Measurements from ENCODE around the gene RAB5IF.

The RAB5IF gene

DNA sequence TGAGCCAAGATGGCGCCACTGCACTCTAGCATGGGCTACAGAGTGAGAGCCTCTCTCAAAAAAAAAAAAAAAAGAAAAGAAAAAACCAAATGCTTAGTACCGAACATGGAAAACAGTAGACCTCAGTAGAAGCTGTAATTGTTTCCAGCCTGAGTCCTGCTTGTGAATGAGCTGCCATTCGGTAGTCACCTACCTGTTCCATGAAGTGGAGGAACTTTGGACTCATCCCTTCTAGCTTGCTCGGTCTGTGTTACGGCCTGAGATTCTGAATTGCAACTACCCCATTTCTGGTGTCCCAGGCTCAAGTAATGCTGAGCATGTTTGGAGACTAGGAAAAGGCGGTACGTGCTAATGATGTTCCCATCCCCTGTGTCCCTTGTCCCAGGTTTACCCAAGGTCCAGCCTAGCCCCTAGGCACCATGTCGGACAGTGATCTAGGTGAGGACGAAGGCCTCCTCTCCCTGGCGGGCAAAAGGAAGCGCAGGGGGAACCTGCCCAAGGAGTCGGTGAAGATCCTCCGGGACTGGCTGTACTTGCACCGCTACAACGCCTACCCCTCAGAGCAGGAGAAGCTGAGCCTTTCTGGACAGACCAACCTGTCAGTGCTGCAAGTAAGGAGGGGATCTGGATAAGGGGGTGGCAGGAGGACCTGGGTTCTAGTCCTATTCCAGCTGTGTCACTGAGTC is 27.1 kb upstream of the RAB5IF start:
- H3K4me3 ChIP-seq (ENCODE audit: low read length) = no peak overlapping the region
- no peak for DNase-seq (ENCODE audit: low read depth)
- TF ChIP-seq, protein P1, sequence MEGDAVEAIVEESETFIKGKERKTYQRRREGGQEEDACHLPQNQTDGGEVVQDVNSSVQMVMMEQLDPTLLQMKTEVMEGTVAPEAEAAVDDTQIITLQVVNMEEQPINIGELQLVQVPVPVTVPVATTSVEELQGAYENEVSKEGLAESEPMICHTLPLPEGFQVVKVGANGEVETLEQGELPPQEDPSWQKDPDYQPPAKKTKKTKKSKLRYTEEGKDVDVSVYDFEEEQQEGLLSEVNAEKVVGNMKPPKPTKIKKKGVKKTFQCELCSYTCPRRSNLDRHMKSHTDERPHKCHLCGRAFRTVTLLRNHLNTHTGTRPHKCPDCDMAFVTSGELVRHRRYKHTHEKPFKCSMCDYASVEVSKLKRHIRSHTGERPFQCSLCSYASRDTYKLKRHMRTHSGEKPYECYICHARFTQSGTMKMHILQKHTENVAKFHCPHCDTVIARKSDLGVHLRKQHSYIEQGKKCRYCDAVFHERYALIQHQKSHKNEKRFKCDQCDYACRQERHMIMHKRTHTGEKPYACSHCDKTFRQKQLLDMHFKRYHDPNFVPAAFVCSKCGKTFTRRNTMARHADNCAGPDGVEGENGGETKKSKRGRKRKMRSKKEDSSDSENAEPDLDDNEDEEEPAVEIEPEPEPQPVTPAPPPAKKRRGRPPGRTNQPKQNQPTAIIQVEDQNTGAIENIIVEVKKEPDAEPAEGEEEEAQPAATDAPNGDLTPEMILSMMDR (IDR thresholded peaks at IDR 0.05; ENCODE audit: insufficient read depth, low read depth, low read length, missing control alignments) = no peak

DNA sequence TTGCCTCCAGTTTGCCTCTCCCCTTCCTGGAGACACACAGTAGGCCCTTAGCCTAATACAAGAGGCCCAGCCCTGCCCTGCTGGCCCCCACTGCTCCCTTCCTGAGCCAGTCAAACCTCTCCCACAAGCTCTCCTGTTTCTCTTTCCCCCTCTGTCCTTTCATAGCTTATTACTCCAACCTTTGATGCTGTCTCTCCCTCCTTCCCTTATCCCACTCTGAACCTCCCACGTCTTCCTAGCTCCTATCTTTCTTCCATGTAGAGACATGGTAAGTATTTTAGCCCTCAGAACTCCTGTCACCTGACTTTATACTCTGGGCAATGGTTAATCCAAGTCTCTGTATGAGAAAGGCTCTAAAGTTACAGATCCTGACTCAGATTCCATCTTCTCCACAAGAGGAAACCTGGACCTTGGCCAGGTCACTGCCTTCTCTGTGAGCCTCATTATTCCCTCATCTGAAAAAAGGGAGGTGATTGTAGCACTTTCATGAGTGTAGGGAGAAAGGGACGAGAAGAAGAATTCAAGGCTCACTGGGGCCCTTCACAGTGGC is 25.5 kb upstream of the RAB5IF start:
- TF ChIP-seq, protein P1 (IDR thresholded peaks at IDR 0.05; ENCODE audit: insufficient read depth, low read depth, low read length, missing control alignments) = no peak
- DNase-seq (ENCODE audit: low read depth) = no peak
- no peak overlapping the region for H3K4me3 ChIP-seq (ENCODE audit: low read length)

DNA sequence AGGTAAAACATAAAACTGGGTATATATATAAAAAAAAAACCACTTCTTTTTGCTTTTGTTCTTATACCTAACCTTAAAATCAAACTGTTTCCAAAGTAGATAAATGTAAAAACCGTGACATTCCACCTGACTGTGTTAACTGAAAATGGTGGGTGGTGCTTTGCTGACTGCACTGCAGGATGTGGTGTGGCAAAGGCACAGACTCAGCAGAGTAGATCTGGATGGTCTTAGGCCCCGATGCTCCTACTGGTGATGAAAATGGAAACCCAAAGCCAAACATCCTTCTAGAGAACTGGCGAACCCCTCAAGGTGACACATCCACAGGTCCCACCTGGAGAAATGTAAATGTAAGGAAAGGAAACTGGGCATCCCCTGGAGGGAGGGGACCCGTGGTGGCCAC is 23.3 kb upstream of the RAB5IF start:
- no peak overlapping the region for H3K4me3 ChIP-seq (ENCODE audit: low read length)
- TF ChIP-seq, protein P1 (IDR thresholded peaks at IDR 0.05; ENCODE audit: insufficient read depth, low read depth, low read length, missing control alignments) = no peak
- DNase-seq (ENCODE audit: low read depth) = no peak

DNA sequence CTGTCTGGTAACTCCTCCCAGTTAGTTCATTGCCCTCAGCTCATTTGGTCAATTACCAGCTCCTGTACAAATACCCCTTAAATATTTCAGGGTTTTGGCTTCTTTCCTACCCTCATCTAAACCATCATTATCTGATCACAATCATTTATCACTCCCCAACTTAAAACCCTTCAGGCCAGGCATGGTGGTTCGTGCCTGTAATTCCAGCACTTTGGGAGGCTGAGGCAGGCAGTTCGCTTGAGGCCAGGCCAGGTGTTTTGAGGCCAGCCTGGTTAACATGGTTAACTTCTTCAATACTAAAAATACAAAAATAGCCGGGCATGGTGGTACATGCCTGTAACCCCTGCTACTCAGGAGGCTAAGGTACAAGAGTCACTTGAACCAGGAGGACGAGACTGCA is 22.8 kb upstream of the RAB5IF start:
- TF ChIP-seq, protein P1 (IDR thresholded peaks at IDR 0.05; ENCODE audit: insufficient read depth, low read depth, low read length, missing control alignments) = no peak
- H3K4me3 ChIP-seq (ENCODE audit: low read length) = no peak overlapping the region
- DNase-seq (ENCODE audit: low read depth) = no peak

DNA sequence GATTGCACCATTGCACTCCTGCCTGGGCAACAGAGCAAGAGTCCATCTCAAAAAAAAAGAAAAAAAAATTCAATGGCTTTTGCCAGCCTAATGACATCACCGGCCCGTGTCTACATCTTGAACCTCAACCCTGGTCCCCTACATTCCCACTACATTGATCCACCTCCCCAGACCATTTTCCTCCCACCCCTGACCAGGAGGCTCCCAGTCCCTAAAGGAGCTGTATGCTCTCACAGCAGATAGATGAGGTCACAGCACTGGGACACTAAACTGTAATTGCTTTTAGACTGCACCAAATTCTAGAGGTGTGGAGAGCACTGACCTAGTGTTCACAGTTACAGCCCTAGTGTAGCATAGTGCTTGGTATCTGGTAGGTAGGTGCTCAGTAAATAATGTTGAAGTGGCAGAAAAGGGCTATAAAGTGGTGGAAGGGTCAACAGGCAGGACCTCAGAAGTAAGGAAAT is 21.5 kb upstream of the RAB5IF start:
- H3K4me3 ChIP-seq (ENCODE audit: low read length) = no peak overlapping the region
- TF ChIP-seq, protein P1 (IDR thresholded peaks at IDR 0.05; ENCODE audit: insufficient read depth, low read depth, low read length, missing control alignments) = no peak
- no peak for DNase-seq (ENCODE audit: low read depth)

DNA sequence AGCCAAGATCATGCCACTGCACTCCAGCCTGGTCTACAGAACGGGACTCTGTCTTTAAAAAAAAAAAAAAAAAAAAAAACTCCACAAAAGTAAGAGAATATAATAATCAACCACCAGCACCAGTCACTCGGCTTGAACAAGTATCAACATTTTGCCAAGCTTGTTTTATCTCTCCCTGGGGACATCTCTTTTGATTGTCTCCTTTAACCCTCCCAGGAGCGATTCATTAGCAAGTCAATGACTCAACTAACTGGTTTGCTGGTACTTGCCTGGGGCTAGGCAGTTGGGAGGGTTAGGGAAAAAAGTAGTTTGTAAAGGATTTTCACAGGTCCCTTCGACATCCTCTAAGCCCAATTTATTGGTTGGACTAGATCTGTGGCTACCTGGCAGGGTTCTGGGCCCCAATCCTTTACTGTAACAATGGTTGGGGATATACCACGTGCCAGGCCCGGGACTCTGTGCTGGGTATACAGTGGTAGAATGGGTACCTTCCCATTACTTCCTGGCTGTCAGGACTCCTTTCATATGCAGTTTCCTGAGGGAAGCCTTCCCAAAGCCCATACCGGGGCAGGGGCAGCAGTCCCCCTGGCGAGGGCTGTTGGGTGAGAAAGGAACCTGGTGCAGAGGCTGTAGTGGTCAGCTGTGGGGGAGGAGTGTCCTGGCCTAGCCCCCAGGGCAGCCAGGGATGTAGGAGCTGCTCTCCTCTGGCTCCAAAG is 20.0 kb upstream of the RAB5IF start:
- DNase-seq (ENCODE audit: low read depth) = peak; percentile 94
- TF ChIP-seq, protein P1 (IDR thresholded peaks at IDR 0.05; ENCODE audit: insufficient read depth, low read depth, low read length, missing control alignments) = no peak
- H3K4me3 ChIP-seq (ENCODE audit: low read length) = no peak overlapping the region
